Measurements from ENCODE around the gene FGF23. TPM values are rescaled to one million over a fixed set of nuclear protein-coding genes. Genes with fewer than 3 reads are reported as not detected.

Gene FGF23
- total and polyA plus RNA-seq, 2 of the 4 experiments (the other 2 are of a cell fraction) = not detected

- Histone ChIP-seq H3K18ac (ENCODE audit: low read depth, low read length) (no peak overlapping the region), H3K23ac (ENCODE audit: low read depth, low read length) (no peak overlapping the region), H3K9ac (ENCODE audit: low read depth, low read length) (no peak overlapping the region), H3K56ac (ENCODE audit: extremely low read depth, insufficient read depth, low read length) (no peak overlapping the region), H3K9me1 (ENCODE audit: insufficient read depth, low read length) (no peaks in the 10 kb centered on the region), H3K4me2 (ENCODE audit: low read depth, low read length) (no peak overlapping the region), H3K36me3 (ENCODE audit: control insufficient read depth, insufficient read depth, low read length) (no peaks in the 10 kb centered on the region), H3K27me3 (ENCODE audit: control insufficient read depth, insufficient read depth, low read length) (peaks cover 9% of the 10 kb centered on the region), H2BK15ac (ENCODE audit: low read depth, low read length) (no peak overlapping the region), H2BK20ac (ENCODE audit: low read depth, low read length) (no peak overlapping the region), H3K4me1 (ENCODE audit: control insufficient read depth, insufficient read depth, low read length) (no peaks in the 10 kb centered on the region), H3K4ac (ENCODE audit: low read depth, low read length) (no peak overlapping the region), H3K79me1 (ENCODE audit: low read depth in 1 of 2, low read length in 2 of 2) (no peaks in the 10 kb centered on the region), H2BK120ac (ENCODE audit: low read depth, low read length) (no peak overlapping the region), H4K8ac (ENCODE audit: low read depth in 2 of 2, low read length in 2 of 2) (no peak overlapping the region), H2AK9ac (replicated peaks; ENCODE audit: low read depth, low read length, poor library complexity) (no peak overlapping the region), H3K9me3 (ENCODE audit: control insufficient read depth, insufficient read depth, low read length) (no peaks in the 10 kb centered on the region), H3K27ac (ENCODE audit: insufficient read depth, low read length) (no peak overlapping the region), H3K14ac (replicated peaks; ENCODE audit: low read depth, low read length) (no peak overlapping the region), H2AFZ (replicated peaks; ENCODE audit: low read length, poor library complexity) (no peak overlapping the region), H2BK5ac (ENCODE audit: low read depth, low read length, poor library complexity, severe bottlenecking) (no peak overlapping the region), H4K91ac (ENCODE audit: insufficient read depth, low read depth, low read length) (no peak overlapping the region), H3K4me3 (ENCODE audit: insufficient read depth, low read depth, low read length) (no peak overlapping the region), H2AK5ac (ENCODE audit: low read depth, low read length) (no peak overlapping the region), H4K20me1 (ENCODE audit: insufficient read depth, low read length) (no peaks in the 10 kb centered on the region), H4K5ac (ENCODE audit: low read depth, low read length) (no peak overlapping the region)
- dilution Hi-C loops (cut with HindIII; ENCODE audit: low sequenced_read_pairs, unreplicated experiment) = no loop called here
- DNase-seq (no peak), ATAC-seq (ENCODE audit: low read depth) (no peak)
- ChIA-PET CTCF (no interaction called here), POLR2A (ENCODE audit: unreplicated experiment) (no interaction called here)
- in situ Hi-C loops (cut with MboI; ENCODE audit: low sequenced_read_pairs) = no loop called here
- BruUV-seq (replicated peaks) = no TSS peak
- TF ChIP-seq RAD21 (IDR thresholded peaks at IDR 0.05; ENCODE audit: low read length) (no peak), CTCF (conservative IDR thresholded peaks at IDR 0.05; ENCODE audit: low read depth, low read length) (no peak), POLR2A (IDR thresholded peaks at IDR 0.05; ENCODE audit: low read depth, low read length) (no peak), USF2 (IDR thresholded peaks at IDR 0.05; ENCODE audit: low read depth, low read length) (no peak), MAZ (IDR thresholded peaks at IDR 0.05; ENCODE audit: borderline replicate concordance, low read depth, low read length) (no peak), NFE2L2 (IDR thresholded peaks at IDR 0.05; ENCODE audit: low read depth, low read length) (no peak), RCOR1 (IDR thresholded peaks at IDR 0.05; ENCODE audit: insufficient replicate concordance, low read length) (no peak), MAFK (IDR thresholded peaks at IDR 0.05; ENCODE audit: low read depth, low read length) (no peak), FOS (IDR thresholded peaks at IDR 0.05; ENCODE audit: low read depth, low read length) (no peak), ELK1 (IDR thresholded peaks at IDR 0.05; ENCODE audit: borderline replicate concordance, low read depth, low read length) (no peak), CEBPB (IDR thresholded peaks at IDR 0.05; ENCODE audit: low read depth, low read length) (no peak), BHLHE40 (IDR thresholded peaks at IDR 0.05; ENCODE audit: low read depth, low read length) (no peak), RFX5 (IDR thresholded peaks at IDR 0.05; ENCODE audit: low read depth, low read length) (no peak), SMC3 (IDR thresholded peaks at IDR 0.05; ENCODE audit: low read depth, low read length) (no peak)
- WGBS, 2 experiments (ENCODE audit: extremely low coverage in 2 of 2, insufficient read length in 1 of 2) = no CpG with 5 or more reads among the region's 1 CpG
- intact Hi-C loops (cut with micrococcal nuclease) = no loop called here
Measured at GRCh38 chr12:4378772-4379171, 740 bp downstream of the FGF23 start.

Measured in IMR-90 (cell line).